Measurements from ENCODE around the gene PPRC1. TPM values are rescaled to one million over a fixed set of nuclear protein-coding genes. Genes with fewer than 3 reads are reported as not detected.

Gene PPRC1
- total RNA-seq, 2 donors from 2014 or later, result 19.8 to 24.4 TPM

DNA sequence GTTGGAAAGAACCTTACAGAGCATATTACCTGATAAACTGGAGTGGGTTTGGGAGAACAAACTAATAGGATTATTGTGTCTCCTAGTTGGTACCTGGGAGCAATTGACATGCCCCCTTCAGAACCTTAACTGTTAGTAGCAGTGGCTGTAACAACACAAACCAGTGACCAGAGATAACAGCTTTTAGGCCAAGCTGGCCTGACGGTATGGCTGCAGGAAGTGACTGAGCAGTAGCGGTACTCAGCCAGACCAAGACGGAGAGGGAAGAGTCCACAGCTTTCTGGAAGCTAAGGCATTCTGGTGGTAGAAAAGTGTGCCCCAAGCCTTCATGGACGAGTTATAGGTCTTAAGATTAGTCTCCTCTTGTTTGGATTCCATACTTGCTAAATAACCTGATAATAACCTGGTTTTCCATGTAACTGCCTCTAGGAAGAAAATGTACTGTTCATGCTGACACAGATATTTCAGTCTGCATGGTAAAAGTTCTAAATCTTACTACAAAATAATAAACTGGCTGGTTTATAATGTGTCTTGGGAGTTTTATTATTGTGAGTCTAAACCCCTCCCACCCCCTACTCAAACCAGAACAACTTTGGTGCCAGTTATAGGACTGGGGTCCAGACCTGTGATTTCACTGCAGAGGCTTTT is 30.6 kb downstream of the PPRC1 start:
- no peak for DNase-seq (ENCODE audit: low spot score)
- Histone ChIP-seq H3K4me3 (no peak overlapping the region), H3K27me3 (replicated peaks; ENCODE audit: insufficient read depth) (no peaks in the 10 kb centered on the region), H3K36me3 (peaks cover 16 to 38% of the 10 kb centered on the region in 2 donors), H3K4me1 (replicated peaks) (no peaks in the 10 kb centered on the region), H3K27ac (no peak overlapping the region), H3K9me3 (no peaks in the 10 kb centered on the region)
- intact Hi-C loops (cut with DNase I), result no loop called here
- WGBS, result 68% methylated on average over 4 of the region's 4 CpGs
- no peak for TF ChIP-seq CTCF (IDR thresholded peaks at IDR 0.05)
- TF ChIP-seq POLR2AphosphoS5 (IDR thresholded peaks at IDR 0.05), result no peak
- TF ChIP-seq POLR2A (IDR thresholded peaks at IDR 0.05), result no peak

DNA sequence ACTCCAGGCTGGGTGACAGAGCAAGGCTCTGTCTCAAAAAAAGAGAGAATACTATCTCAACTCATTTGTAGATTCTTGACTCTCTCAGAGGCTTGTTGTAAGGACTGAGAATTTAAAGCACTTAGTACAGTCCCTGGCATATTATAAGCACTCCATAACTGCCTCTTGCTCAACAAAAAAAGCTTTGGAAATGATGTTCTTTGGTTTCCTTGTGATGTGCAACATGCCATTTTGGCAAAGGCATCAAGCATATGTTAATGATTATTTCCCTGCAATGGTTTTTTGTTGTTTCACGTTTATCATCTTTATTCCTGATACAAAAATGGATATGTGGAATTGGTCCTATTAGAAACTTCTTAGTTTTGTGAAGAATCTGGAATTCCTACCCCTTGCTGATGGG is 35.0 kb downstream of the PPRC1 start:
- no peaks in the 10 kb centered on the region for H3K36me3 ChIP-seq
- no peaks in the 10 kb centered on the region for H3K4me1 ChIP-seq (replicated peaks)
- intact Hi-C loops (cut with DNase I), result loop anchor here (2.0 to 5.0 kb wide), 2 partner anchors 184 to 231 kb away; no protein-coding TSS in a partner anchor
- no peak overlapping the region for H3K4me3 ChIP-seq
- 44% methylated on average over 1 of the region's 1 CpG for WGBS
- TF ChIP-seq POLR2AphosphoS5 (IDR thresholded peaks at IDR 0.05), result no peak
- TF ChIP-seq CTCF (IDR thresholded peaks at IDR 0.05), result no peak
- no peak for TF ChIP-seq POLR2A (IDR thresholded peaks at IDR 0.05)
- no peaks in the 10 kb centered on the region for H3K27me3 ChIP-seq (replicated peaks; ENCODE audit: insufficient read depth)
- H3K9me3 ChIP-seq, result no peaks in the 10 kb centered on the region
- no peak for DNase-seq (ENCODE audit: low spot score)
- H3K27ac ChIP-seq, result no peak overlapping the region

GRCh38 chr10:102170602-102171001 is 37.8 kb downstream of the PPRC1 start:
- Histone ChIP-seq H3K27me3 (replicated peaks; ENCODE audit: insufficient read depth) (no peaks in the 10 kb centered on the region), H3K36me3 (no peaks in the 10 kb centered on the region), H3K4me1 (replicated peaks) (no peaks in the 10 kb centered on the region), H3K4me3 (no peak overlapping the region), H3K27ac (no peak overlapping the region), H3K9me3 (no peaks in the 10 kb centered on the region)
- 73% methylated on average over 3 of the region's 3 CpGs for WGBS
- DNase-seq (ENCODE audit: low spot score), result no peak
- intact Hi-C loops (cut with DNase I), result no loop called here
- TF ChIP-seq POLR2A (IDR thresholded peaks at IDR 0.05) (no peak), CTCF (IDR thresholded peaks at IDR 0.05) (no peak), POLR2AphosphoS5 (IDR thresholded peaks at IDR 0.05) (no peak)

- Histone ChIP-seq H3K4me1 (replicated peaks) (no peaks in the 10 kb centered on the region), H3K27me3 (replicated peaks; ENCODE audit: insufficient read depth) (no peaks in the 10 kb centered on the region), H3K27ac (no peak overlapping the region), H3K36me3 (no peaks in the 10 kb centered on the region), H3K4me3 (no peak overlapping the region), H3K9me3 (no peaks in the 10 kb centered on the region)
- intact Hi-C loops (cut with DNase I), result no loop called here
- DNase-seq (ENCODE audit: low spot score), result no peak
- TF ChIP-seq POLR2AphosphoS5 (IDR thresholded peaks at IDR 0.05), result no peak
- TF ChIP-seq CTCF (IDR thresholded peaks at IDR 0.05), result no peak
- TF ChIP-seq POLR2A (IDR thresholded peaks at IDR 0.05), result no peak
- WGBS, result 88% methylated on average over 8 of the region's 8 CpGs
These were observed 39.4 kb downstream of the PPRC1 start for GRCh38 chr10:102172288-102172687.

- no peak for TF ChIP-seq POLR2A (IDR thresholded peaks at IDR 0.05)
- TF ChIP-seq POLR2AphosphoS5 (IDR thresholded peaks at IDR 0.05), result no peak
- TF ChIP-seq CTCF (IDR thresholded peaks at IDR 0.05), result no peak
- WGBS, result 49% methylated on average over 4 of the region's 4 CpGs
- no peak for DNase-seq (ENCODE audit: low spot score)
- Histone ChIP-seq H3K9me3 (no peaks in the 10 kb centered on the region), H3K4me1 (replicated peaks) (no peaks in the 10 kb centered on the region), H3K4me3 (no peak overlapping the region), H3K36me3 (no peaks in the 10 kb centered on the region), H3K27ac (no peak overlapping the region), H3K27me3 (replicated peaks; ENCODE audit: insufficient read depth) (no peaks in the 10 kb centered on the region)
- intact Hi-C loops (cut with DNase I), result no loop called here
These were observed 42.6 kb downstream of the PPRC1 start for GRCh38 chr10:102175415-102175814.

All from prostate gland (tissue), 2 donors.